T-cell (primary cell): Measurements from ENCODE around the gene DAP. TPM values are rescaled to one million over a fixed set of nuclear protein-coding genes. Genes with fewer than 3 reads are reported as not detected.

ENCODE experiments used
- ATAC-seq, 4 experiments: fragments of 200-7000 bp in 3 of 4; fragments of 150-1000 bp in 1 of 4; cut with Tn5 transposase; replicated peaks in 1 of 4; 1 replicate in 3 of 4; 2 replicates in 1 of 4; pipeline ENCODE4 v1.10.0; 2021; ENCODE audit warnings: moderate library complexity in 3 of 4, mild to moderate bottlenecking in 2 of 4, moderate number of reproducible peaks in 1 of 4
- CTCF ChIA-PET, 2 donors: fragments of 300-600 bp; sonication (Branson Sonifier 250); formaldehyde crosslinking; loops; one replicate each; lab custom pipeline; 2022; ENCODE audit warnings: antibody characterized with exemption in 2 of 2; lab: Charles Lee
- POLR2A ChIA-PET, 2 donors: fragments of 300-600 bp; sonication (Branson Sonifier 250); formaldehyde crosslinking; loops; one replicate each; lab custom pipeline; 2022; ENCODE audit warnings: antibody characterized with exemption in 2 of 2; lab: Charles Lee
- DNase-seq, 35 experiments: peaks; one replicate each; pipeline versions ENCODE4 v3.0.0 to v3.0.0-alpha.2; 2013 to 2023
- H3K27ac ChIP-seq: one replicate; pipeline ENCODE4 v1.5.1; 2013; ENCODE audit warnings: low read length
- H3K27me3 ChIP-seq, 2 experiments: replicated peaks in 1 of 2; 1 replicate in 1 of 2; 2 replicates in 1 of 2; pipeline versions ENCODE4 v1.6.1 to v1.7.0; 2013; ENCODE audit warnings: low read length in 1 of 2, mixed read lengths in 1 of 2; ENCODE audit not compliant: control insufficient read depth in 2 of 2, insufficient read depth in 2 of 2; ENCODE audit errors: extremely low read depth in 1 of 2
- H3K36me3 ChIP-seq, 2 donors: 1 replicate in 1 of 2; 2 replicates in 1 of 2; pipeline versions ENCODE4 v1.6.1 to v1.7.0; 2013; ENCODE audit warnings: low read length in 1 of 2; ENCODE audit not compliant: control insufficient read depth in 2 of 2, insufficient read depth in 1 of 2; ENCODE audit errors: extremely low read depth in 1 of 2
- H3K4me1 ChIP-seq, 2 experiments: 1 replicate in 1 of 2; 2 replicates in 1 of 2; pipeline versions ENCODE4 v1.6.1 to v1.7.0; 2013; ENCODE audit warnings: low read length in 2 of 2, mixed read lengths in 1 of 2; ENCODE audit not compliant: insufficient read depth in 2 of 2, control insufficient read depth in 1 of 2; ENCODE audit errors: extremely low read depth in 1 of 2
- H3K4me3 ChIP-seq, 2 donors: 1 replicate in 1 of 2; 2 replicates in 1 of 2; pipeline versions ENCODE4 v1.5.1 to v1.7.0; 2013; ENCODE audit warnings: mild to moderate bottlenecking in 2 of 2, low read length in 1 of 2, moderate library complexity in 1 of 2; ENCODE audit not compliant: control insufficient read depth in 1 of 2; ENCODE audit errors: extremely low read depth in 1 of 2
- H3K9me3 ChIP-seq: 2 replicates; pipeline ENCODE4 v1.7.0; 2013
- H3K27ac Mint-ChIP-seq, 2 donors: one replicate each; pipeline ENCODE4 v1.8.0; 2020 to 2021; ENCODE audit warnings: mild to moderate bottlenecking in 2 of 2, mixed read lengths in 2 of 2
- H3K27me3 Mint-ChIP-seq, 2 donors: one replicate each; pipeline ENCODE4 v1.8.0; 2021 to 2022; ENCODE audit warnings: mixed read lengths in 2 of 2
- H3K36me3 Mint-ChIP-seq: one replicate; pipeline ENCODE4 v1.8.0; 2021; ENCODE audit warnings: mixed read lengths
- H3K4me1 Mint-ChIP-seq, 3 donors: one replicate each; pipeline ENCODE4 v1.8.0; 2020 to 2022; ENCODE audit warnings: mixed read lengths in 3 of 3, mild to moderate bottlenecking in 1 of 3
- H3K4me3 Mint-ChIP-seq, 3 donors: one replicate each; pipeline ENCODE4 v1.8.0; 2020 to 2022; ENCODE audit warnings: mild to moderate bottlenecking in 3 of 3, mixed read lengths in 3 of 3, moderate library complexity in 3 of 3
- H3K9me3 Mint-ChIP-seq, 3 donors: one replicate each; pipeline ENCODE4 v1.8.0; 2020 to 2022; ENCODE audit warnings: mixed read lengths in 3 of 3
- WGBS: methylation state at CpG from one replicate; pipeline ENCODE4 v1.1.5; 2013; ENCODE audit warnings: missing lambda C conversion rate; ENCODE audit not compliant: insufficient coverage; 5-methylcytosine and 5-hydroxymethylcytosine counted together
- total RNA-seq, 35 experiments: library from RNA in 6 of 35; stranded (reverse) in 6 of 35; fragments of 120-200 nt in 1 of 35; gene quantifications; one replicate each; pipeline versions ENCODE4 v1.2.1 to v1.2.4 and lab custom pipeline; 2013 to 2026

Gene DAP
- total RNA-seq, 5 donors from 2014 or later (not counting 1 experiment from before 2014, with no cell fraction given), result 34.1 to 43.7 (median 36.3) TPM

DNA sequence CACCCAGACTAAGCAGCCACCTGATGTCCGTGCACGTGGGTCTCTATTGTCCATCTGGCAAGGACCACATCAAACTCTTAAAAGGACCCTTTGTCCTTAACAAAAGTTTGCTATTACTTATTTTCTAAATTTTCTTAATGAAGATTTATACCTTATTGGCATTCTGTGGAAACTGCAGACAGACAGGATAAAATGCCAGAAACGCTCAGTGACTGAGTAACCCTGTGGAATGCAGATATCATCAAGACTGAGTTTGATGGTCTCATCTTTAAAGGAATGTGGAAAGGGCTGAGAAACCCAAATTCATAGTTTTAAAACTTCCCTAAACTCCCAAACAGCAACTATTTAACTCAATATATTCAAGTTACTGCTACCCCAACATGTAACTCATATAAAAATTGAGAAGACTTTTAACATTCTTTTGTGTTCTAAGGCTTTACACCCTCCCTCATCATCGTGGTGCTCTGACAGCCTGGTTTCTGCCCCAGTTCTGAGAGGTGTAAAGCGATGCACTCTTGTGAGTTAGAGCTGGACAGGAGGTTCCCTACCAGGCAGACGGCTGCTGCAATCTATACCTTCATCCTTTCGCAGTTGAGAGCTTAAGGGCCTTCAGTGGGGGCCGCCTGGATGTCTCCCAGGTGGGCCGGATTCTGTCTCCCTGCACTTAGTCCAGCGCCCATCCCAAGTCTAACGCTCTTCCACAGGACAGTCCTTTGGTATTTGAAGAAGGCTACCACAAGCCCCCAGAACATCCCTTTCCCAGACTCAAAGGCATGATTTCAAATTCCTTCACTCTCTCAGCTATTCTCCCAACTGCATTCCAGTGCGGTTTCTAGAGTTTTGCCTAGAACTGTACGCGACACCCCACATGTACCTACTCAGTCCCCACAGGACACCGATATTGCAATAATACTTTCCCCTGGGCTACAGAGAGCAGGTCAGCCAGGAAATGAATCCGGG is 68.9 kb downstream of the DAP start:
- Mint-ChIP-seq H3K27ac (no peak overlapping the region), H3K27me3 (no peaks in the 10 kb centered on the region), H3K4me1 (peaks cover 14 to 18% (median 17%) of the 10 kb centered on the region in 3 donors), H3K4me3 (no peak overlapping the region), H3K36me3 (peaks cover 23% of the 10 kb centered on the region), H3K9me3 (no peaks in the 10 kb centered on the region)
- no peak for ATAC-seq
- Histone ChIP-seq H3K9me3 (no peaks in the 10 kb centered on the region), H3K36me3 (no peaks in the 10 kb centered on the region), H3K4me1 (peaks cover 2 to 12% of the 10 kb centered on the region in 2 experiments), H3K4me3 (no peak overlapping the region), H3K27ac (no peak overlapping the region), H3K27me3 (no peaks in the 10 kb centered on the region)
- CTCF ChIA-PET, result no interaction called here
- no peak for DNase-seq
- POLR2A ChIA-PET, result no interaction called here
- WGBS, result 97% methylated on average over 11 of the region's 16 CpGs

DNA sequence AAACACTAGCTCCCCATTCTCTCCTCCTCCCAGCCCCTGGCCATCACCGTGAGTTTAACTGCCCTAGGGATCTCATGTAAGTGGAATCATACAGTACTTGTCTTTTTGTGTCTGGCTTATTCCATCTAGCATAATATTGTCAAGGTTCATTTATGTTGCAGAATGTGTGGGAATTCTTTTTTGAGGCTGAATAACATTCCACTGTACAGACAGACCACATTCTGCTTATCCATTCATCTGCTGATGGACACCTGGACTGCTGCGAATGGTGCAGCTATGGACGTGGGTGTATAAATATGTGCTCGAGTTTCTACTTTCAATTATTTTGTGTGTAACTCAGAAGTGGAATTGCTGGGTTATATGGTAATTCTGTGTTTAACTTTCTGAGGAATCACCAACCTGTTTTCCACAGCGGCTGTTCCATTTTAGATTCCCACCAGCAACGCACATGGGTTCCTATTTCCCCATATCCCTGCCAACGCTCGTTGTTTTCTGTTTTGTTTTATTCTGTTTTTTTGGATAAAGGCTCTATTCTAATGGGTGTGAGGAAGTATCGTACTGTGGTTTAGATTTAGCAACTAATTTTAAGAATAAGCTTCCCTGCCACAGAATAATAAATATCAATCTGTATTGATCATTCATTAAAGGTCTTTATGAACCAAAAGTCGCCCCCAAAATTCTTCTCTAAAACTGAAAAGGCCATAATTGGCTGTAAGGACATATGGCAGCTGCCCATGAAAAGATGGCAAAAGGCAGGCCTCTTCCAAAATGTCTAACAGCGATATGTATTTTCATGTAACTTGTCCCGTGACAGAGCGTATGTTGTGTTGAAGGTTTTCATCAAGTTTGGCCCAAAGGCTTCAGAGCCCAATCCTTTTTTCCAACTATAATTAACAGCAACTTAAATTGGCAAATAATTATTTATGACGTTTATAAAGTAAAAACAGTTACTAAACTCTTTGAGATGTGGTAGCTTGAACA is 70.3 kb downstream of the DAP start:
- CTCF ChIA-PET, result interaction anchor here in 1 of 2 donors (0.6 kb wide), 2 partner anchors 47 to 561 kb away, joined by 3 to 4 read pairs; no protein-coding TSS in a partner anchor
- Histone ChIP-seq H3K4me3 (no peak overlapping the region), H3K9me3 (no peaks in the 10 kb centered on the region), H3K4me1 (peaks cover 0 to under 1% of the 10 kb centered on the region in 2 experiments), H3K27ac (no peak overlapping the region), H3K27me3 (no peaks in the 10 kb centered on the region), H3K36me3 (no peaks in the 10 kb centered on the region)
- H3K4me3 Mint-ChIP-seq, result no peak overlapping the region
- no peaks in the 10 kb centered on the region for H3K9me3 Mint-ChIP-seq
- 100% methylated on average over 1 of the region's 14 CpGs for WGBS
- peaks cover under 1 to 5% (median 4%) of the 10 kb centered on the region in 3 donors for H3K4me1 Mint-ChIP-seq
- peaks cover 31% of the 10 kb centered on the region for H3K36me3 Mint-ChIP-seq
- no peaks in the 10 kb centered on the region for H3K27me3 Mint-ChIP-seq
- POLR2A ChIA-PET, result no interaction called here
- DNase-seq (no peak), ATAC-seq (no peak)
- H3K27ac Mint-ChIP-seq, result no peak overlapping the region

DNA sequence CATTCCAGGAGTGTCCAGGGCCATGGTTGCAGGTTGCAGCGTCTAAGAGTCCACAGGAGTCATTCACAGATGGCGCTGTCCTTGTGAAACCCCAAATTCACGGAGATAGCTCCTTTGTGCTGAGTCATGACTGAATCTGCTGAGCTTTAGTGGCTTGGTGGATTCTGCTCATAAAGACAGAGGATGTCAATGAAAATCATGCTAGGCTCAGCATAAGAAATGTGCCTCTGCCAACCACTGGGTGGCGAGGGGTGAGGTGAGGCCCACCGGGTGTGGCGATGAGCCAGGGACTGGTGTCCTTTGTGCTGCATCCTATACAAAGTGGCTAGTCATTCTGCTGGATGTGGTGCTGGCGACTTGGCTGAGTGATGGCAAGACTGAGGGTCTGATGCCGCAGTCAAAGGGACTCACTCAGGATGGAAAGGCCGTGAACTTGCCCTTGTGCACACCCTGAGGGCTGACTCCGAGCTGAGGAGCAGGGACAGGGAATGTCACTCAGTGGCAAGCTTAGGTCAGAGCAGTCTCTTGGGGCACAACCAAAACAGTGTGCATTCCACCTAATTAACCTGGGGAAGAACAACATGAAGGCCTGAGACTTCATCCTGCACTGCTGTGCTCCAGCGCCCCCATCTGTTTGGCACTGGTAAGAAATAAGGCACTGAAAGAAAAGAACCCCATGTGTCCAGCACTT is 71.5 kb downstream of the DAP start:
- no peaks in the 10 kb centered on the region for H3K9me3 ChIP-seq
- no peaks in the 10 kb centered on the region for H3K4me1 ChIP-seq
- POLR2A ChIA-PET, result no interaction called here
- H3K27me3 Mint-ChIP-seq, result no peaks in the 10 kb centered on the region
- CTCF ChIA-PET, result no interaction called here
- no peaks in the 10 kb centered on the region for H3K27me3 ChIP-seq
- H3K4me3 Mint-ChIP-seq, result no peak overlapping the region
- 96% methylated on average over 7 of the region's 11 CpGs for WGBS
- no peak for DNase-seq
- H3K27ac Mint-ChIP-seq, result no peak overlapping the region
- peaks cover 0 to 2% (median 0%) of the 10 kb centered on the region in 3 donors for H3K4me1 Mint-ChIP-seq
- H3K36me3 ChIP-seq, result no peaks in the 10 kb centered on the region
- no peak overlapping the region for H3K27ac ChIP-seq
- peaks cover 36% of the 10 kb centered on the region for H3K36me3 Mint-ChIP-seq
- no peaks in the 10 kb centered on the region for H3K9me3 Mint-ChIP-seq
- ATAC-seq, result no peak
- no peak overlapping the region for H3K4me3 ChIP-seq

DNA sequence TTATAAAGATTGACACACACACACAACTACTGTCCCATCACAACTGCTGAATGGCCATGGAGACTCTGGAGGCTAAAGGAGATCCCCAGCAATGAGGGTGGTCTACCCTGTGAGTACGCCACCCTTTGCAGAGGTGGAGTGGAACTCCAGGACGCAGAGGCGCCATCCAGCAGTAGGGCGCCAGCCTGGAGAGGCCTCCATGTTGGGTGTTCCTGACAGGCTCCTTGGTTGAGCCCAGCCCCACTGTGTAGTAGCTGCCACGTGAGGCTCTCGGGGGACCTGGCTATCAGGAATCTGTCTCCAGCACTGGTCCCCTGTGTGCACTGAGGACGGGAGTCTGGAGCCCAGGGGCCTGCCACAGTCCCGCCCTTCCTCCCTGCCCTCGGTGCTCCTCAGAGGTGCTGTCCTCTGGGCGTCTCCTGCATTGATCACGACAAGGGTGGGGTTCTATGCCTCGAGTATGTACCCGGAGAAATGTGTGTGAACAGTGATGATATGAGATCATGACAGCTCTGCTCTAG is 72.3 kb downstream of the DAP start:
- no peaks in the 10 kb centered on the region for H3K9me3 ChIP-seq
- ChIA-PET POLR2A (no interaction called here), CTCF (no interaction called here)
- H3K27me3 ChIP-seq, result no peaks in the 10 kb centered on the region
- Mint-ChIP-seq H3K27ac (no peak overlapping the region), H3K9me3 (no peaks in the 10 kb centered on the region), H3K27me3 (no peaks in the 10 kb centered on the region), H3K4me3 (no peak overlapping the region), H3K36me3 (peaks cover 36% of the 10 kb centered on the region), H3K4me1 (peaks cover 0 to 2% (median 0%) of the 10 kb centered on the region in 3 donors)
- DNase-seq (no peak), ATAC-seq (no peak)
- no peak overlapping the region for H3K4me3 ChIP-seq
- WGBS, result 96% methylated on average over 7 of the region's 13 CpGs
- peaks cover 0 to under 1% of the 10 kb centered on the region in 2 donors for H3K36me3 ChIP-seq
- H3K27ac ChIP-seq, result no peak overlapping the region
- no peaks in the 10 kb centered on the region for H3K4me1 ChIP-seq

DNA sequence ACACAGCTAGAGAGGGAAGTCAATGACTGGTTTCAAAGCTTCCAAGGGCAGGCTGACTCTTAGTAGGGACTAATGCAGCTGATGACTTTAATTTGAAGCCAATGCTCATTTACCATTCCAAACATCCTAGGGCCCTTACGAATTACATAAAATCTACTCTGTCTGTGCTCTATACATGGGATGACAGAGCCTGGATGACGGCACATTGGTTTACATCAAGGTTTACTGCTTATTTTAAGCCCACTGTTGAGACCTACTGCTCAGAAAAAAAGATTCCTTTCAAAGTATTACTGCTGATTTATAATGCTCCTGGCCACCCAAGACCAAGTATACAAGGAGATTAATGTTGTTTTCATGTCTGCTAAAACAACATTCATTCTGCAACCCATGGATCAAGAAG is 74.1 kb downstream of the DAP start:
- POLR2A ChIA-PET, result no interaction called here
- Mint-ChIP-seq H3K27me3 (no peaks in the 10 kb centered on the region), H3K4me3 (no peak overlapping the region), H3K36me3 (peaks cover 43% of the 10 kb centered on the region), H3K9me3 (no peaks in the 10 kb centered on the region), H3K4me1 (peaks cover 0 to 2% (median 0%) of the 10 kb centered on the region in 3 donors), H3K27ac (no peak overlapping the region)
- Histone ChIP-seq H3K9me3 (no peaks in the 10 kb centered on the region), H3K27me3 (no peaks in the 10 kb centered on the region), H3K27ac (no peak overlapping the region), H3K4me3 (no peak overlapping the region), H3K36me3 (peaks cover 3 to 15% of the 10 kb centered on the region in 2 donors), H3K4me1 (peaks cover 0 to 6% of the 10 kb centered on the region in 2 experiments)
- ATAC-seq (no peak), DNase-seq (no peak)
- CTCF ChIA-PET, result no interaction called here
- 100% methylated on average over 1 of the region's 2 CpGs for WGBS
